VCaP (cell line): Measurements from ENCODE around the gene C3.
"Not testable (repeated sequence)": the region's sequence is repeated elsewhere in the genome, so short reads cannot be mapped to it uniquely, and the experiment has no call there.

Source experiments
- H3K27ac ChIP-seq: fragments of 450-650 bp; 2 replicates; pipeline ENCODE4 v1.5.1; 2017
- TF ChIP-seq, protein P1 (sequence below): fragments of 450-650 bp; conservative IDR thresholded peaks from 2 replicates; pipeline ENCODE4 v1.5.1; 2017; ENCODE audit warnings: mild to moderate bottlenecking, moderate library complexity

Gene C3

DNA sequence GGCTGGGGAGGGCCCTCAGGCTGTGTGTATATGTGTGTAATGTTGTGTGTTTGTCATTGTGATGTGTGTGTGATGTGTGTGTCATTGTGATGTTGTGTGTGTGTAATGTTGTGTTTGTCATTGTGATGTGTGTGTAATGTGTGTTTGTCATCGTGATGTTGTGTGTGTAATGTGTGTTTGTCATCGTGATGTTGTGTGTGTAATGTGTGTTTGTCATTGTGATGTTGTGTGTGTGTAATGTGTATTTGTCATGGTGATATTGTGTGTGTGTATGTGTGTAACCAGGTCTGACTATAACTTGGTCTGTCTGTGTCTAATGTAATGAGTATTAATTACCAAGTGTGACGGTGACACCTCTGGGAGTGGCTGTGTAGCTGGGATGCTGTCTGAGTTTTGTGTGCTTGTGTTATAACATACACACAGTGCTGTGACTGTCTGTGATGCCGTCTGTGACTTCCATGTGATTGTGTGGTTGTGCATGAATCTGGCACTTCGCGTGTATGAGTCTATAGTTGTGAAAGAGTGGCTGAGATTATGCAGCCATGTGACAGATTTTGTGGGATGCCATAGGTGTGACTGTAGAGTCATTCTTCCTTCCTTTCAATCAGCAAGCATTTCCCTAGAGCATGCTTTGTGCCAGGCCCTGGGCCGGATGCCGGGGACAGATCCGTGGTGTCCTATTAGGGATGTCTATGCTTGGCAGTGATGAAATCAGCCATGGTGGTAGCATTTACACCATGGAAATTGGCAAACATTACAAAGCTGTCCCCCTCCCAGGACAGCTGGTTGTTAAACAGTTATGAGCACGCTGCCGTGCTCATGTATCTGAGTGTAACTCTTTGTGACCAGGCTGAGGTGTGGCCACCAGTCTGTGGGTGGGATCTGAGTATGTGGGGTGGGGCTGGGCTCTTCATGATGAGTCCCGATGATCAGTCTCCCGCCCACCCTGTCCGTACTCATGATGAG, 56.9 kb downstream of the C3 start:
- no peak overlapping the region for H3K27ac ChIP-seq

DNA sequence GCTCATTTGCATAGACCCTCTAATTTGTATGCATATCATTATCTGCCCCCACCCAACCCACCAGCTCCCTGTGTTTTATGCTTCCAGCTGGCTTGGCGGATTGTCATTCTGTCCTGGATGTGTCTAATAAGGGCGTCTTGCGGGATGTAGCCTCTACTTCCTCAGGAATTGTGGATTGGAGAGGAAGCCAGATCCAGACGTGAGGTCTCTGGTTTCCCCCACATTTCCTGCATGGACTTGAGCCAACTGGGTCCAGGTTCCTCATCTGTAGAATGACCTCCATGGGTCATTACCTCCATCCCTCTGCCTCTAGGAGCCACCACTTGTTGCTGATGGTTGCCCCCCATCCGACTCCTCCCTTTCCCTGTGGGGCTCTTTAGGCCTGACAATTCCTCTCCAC, 57.7 kb downstream of the C3 start:
- TF ChIP-seq, protein P1, sequence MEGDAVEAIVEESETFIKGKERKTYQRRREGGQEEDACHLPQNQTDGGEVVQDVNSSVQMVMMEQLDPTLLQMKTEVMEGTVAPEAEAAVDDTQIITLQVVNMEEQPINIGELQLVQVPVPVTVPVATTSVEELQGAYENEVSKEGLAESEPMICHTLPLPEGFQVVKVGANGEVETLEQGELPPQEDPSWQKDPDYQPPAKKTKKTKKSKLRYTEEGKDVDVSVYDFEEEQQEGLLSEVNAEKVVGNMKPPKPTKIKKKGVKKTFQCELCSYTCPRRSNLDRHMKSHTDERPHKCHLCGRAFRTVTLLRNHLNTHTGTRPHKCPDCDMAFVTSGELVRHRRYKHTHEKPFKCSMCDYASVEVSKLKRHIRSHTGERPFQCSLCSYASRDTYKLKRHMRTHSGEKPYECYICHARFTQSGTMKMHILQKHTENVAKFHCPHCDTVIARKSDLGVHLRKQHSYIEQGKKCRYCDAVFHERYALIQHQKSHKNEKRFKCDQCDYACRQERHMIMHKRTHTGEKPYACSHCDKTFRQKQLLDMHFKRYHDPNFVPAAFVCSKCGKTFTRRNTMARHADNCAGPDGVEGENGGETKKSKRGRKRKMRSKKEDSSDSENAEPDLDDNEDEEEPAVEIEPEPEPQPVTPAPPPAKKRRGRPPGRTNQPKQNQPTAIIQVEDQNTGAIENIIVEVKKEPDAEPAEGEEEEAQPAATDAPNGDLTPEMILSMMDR, result no peak
- H3K27ac ChIP-seq, result no peak overlapping the region

More for the DNA sequence above, 56.9 kb downstream of the C3 start:
- TF ChIP-seq, protein P1, result no peak

DNA sequence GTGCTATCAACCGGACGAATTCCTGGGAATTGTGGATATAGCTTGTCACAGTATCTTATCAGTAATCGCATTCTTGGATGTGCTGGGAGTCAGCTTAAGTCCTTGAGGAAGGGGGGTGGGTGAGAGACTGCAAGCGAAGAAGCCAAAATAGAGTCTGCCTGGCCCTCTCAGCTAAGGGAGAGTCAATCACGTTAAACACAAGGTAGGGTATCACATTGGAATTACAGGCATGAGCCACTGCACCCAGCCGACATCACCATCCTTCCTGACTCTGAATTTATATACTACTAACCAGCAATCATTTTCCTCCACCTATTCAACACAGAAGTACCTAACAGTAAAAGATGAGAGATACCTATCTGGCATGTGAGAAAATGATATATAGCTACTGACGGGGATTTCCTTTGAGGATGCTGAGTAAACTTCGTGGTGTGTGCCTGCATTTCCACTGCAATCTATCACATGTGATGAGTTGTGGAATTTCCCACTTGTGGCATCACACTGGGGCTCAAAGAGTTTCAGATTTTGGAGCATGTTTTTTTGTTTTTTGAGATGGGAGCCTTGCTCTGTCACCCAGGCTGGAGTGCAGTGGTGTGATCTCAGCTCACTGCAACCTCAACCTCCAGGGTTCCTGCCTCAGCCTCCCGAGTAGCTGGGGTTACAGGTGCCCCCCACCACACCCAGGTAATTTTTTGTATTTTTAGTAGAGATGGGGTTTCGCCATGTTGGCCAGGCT, 58.8 kb downstream of the C3 start:
- not testable (repeated sequence) for H3K27ac ChIP-seq

DNA sequence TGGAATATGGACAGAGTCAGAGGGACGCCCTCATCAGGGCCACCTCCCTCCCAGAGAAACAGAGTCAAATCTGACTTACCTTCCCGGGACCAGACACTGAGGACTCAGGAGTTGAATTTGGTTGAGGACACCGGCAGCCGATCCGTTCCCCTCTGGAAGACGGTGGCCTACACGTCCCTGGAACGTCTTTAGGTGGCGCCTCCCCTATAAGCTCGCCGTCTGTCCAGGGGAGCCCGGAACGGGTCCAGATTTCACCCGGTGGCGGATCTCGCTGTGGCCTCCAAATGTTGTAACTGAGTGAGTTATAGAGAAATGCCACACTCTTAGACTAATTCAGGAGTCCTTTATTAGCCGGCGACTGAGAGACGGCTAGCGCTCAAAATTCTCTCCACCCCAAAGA, 59.5 kb downstream of the C3 start:
- no peak overlapping the region for H3K27ac ChIP-seq
- TF ChIP-seq, protein P1, result no peak

DNA sequence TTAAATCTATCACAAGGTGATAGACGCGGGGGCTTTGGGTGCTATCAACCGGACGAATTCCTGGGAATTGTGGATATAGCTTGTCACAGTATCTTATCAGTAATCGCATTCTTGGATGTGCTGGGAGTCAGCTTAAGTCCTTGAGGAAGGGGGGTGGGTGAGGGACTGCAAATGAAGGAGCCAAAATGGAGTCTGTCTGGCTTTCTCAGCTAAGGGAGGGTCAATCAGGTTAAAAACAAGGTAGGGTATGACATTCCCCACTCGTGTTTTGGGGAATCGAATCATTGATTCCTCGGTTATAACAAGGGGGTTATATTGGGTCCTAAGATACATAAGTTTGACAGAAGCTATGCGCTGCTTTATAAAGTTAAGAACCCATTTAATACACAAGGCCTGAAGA, 64.1 kb downstream of the C3 start:
- not testable (repeated sequence) for H3K27ac ChIP-seq

DNA sequence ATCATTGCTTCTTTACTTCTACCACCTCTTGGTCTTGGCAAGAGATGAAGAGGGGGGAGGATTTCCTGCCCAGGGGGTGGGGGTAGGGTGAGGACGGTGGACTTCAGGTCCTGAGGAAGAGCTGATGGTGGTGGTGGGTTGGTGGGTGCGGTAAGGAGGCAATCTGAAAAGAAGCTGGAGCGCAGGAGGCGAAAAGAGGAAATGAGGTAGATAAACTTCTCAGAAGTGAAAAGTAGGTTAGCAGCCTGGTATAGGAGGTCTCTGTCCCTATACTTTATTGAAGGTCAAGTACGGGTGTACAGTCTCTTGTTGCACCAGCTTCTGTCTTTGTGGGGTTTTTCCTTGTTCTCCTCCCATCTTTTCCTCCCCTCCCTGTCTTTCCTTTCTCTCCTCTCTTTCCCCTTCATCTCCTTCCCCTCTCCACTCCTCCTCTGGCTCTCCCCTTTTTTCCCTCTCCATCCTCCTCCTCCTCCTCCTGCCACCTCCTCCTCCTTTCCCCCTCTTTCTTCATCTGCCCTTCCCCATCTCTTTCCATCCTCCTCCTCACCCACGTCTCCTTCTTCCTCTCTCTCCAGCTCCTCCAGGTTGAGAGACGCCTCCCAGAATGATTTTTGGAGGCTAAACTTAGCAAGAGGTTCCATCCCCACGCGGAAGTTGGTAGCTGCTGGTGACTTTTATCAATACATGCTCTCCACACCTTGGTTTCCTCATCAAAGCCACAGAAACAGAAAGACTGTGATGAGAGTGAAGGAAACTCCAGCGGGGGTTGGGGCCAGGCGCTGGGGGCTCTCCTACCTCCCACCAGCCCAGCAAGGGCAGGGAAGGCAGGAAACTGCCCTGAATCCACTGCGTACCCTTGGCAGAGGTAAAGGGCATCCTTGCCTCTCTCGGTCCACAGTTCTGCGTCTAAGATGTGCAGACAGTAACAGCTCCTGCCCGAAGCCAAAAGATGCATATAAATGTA, 65.8 kb downstream of the C3 start:
- TF ChIP-seq, protein P1, result no peak
- H3K27ac ChIP-seq, result no peak overlapping the region

DNA sequence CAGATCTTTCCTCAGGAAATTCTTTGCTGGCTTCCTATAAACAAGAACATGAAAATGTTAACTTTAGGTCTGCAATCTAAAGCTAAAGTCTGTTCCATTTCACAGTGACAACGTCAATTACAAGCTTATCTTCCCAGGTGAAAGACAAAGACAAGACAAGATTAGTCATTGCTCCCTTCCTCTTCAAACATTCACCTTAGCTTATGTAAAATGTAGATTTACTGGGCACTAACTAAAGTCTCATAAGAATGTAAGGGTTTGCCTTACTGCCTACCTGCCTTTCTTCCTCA, 67.7 kb downstream of the C3 start:
- no peak overlapping the region for H3K27ac ChIP-seq
- TF ChIP-seq, protein P1, result no peak
